ENCODE measurements around the gene DYNC2H1.

DNA sequence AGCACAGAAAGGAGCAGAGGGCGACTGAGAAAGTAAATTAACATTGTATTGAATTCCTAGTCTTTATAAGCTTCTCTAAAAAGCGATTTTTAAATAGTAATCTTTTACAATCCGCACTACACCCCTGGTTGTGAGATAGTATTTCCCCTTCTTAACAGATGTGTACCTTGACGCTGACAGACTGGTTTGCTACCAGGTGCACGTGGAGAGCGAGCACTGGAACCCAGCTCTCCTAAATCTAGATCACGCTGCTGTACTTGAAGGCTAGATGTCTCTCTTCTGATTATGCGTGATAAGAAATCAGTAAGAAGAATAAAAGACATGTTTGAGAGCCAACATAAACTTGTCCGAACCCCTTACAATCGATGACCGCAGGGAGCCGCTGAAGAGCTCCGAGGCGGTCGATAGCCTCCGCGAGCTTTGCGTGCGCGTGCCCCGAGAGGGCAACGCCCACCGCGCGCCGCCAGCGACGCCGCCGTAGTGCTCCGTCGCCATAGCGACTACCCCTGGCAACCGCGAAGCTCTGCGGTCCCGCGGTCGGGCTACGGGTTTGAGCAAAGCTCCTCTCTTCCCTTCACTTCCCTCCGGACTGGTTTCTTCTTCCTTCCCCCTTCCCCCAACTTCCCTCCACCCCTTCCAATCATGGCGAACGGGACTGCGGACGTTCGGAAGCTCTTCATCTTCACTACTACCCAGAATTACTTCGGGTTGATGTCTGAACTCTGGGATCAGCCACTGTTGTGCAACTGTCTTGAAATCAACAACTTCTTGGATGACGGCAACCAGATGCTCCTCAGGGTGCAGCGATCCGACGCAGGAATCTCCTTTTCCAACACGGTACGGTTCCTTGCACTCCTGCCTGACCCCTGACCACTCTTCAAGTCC lies at the start of gene DYNC2H1:
- TF ChIP-seq, protein P1, sequence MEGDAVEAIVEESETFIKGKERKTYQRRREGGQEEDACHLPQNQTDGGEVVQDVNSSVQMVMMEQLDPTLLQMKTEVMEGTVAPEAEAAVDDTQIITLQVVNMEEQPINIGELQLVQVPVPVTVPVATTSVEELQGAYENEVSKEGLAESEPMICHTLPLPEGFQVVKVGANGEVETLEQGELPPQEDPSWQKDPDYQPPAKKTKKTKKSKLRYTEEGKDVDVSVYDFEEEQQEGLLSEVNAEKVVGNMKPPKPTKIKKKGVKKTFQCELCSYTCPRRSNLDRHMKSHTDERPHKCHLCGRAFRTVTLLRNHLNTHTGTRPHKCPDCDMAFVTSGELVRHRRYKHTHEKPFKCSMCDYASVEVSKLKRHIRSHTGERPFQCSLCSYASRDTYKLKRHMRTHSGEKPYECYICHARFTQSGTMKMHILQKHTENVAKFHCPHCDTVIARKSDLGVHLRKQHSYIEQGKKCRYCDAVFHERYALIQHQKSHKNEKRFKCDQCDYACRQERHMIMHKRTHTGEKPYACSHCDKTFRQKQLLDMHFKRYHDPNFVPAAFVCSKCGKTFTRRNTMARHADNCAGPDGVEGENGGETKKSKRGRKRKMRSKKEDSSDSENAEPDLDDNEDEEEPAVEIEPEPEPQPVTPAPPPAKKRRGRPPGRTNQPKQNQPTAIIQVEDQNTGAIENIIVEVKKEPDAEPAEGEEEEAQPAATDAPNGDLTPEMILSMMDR (IDR thresholded peaks at IDR 0.05) = peak in 2 of 3 experiments; percentile 28 to 30
- TF ChIP-seq POLR2A (IDR thresholded peaks at IDR 0.05) = no peak
